Stimulated activated CD8-positive, alpha-beta memory T cell treated with anti-CD3 and anti-CD28 coated beads, Interleukin-15, amount 100 ng/mL, for 1 hour (primary cell): ENCODE data around the gene SMS.
"Not testable (repeated sequence)": the region's sequence is repeated elsewhere in the genome, so short reads cannot be mapped to it uniquely, and the experiment has no call there.

Source experiments
- DNase-seq: peaks from one replicate; pipeline ENCODE4 v3.0.0-alpha.2; 2020; ENCODE audit warnings: low read depth

Gene SMS

GRCh38 chrX:21940356-21940829, at the start of gene SMS:
Gene SMS, plus strand, starts transcription at chrX:21940709. Its CDS starts 116 bp downstream, at chrX:21940825.
- peak; percentile 9 for DNase-seq

- no peak for DNase-seq
Measured at GRCh38 chrX:21905313-21905712, 35.2 kb upstream of the SMS start.

DNA sequence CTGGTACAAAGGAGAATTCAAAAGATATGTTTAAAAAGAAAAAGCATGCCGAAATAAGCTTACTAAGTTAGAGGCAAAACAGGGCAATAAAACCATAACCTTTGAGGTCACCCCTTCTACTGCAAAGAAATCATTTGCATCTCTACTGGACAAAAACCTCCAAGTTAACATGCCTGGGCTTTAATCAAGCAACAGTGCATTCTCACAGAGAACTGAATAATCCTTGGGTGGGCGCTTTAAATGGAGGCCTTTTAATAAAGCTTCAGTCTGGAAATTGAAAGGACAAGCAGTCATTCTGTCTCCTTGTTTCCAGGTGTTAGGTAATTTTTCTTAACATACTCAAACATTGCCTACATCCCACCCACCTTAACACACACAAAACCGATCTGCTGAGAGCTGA, 34.6 kb upstream of the SMS start:
- no peak for DNase-seq

DNA sequence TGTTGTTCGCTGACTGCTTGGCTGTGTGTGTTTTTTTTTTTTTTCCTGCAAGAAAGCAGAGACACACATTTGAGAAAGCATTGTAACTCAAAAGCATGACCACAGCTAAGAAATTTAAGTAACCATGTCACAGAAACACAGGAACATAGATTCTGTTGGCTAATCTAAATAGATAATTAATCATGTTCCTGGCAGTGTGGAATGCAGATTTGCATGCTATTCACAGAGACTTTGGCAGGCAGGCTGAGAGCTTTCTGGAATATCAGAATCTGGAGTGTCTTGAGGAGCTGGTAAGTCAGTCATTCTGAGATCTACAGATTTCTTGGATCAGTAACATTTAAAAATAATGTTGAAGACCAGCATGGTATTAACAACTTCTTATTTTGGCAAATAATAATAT, 33.2 kb upstream of the SMS start:
- no peak for DNase-seq

DNA sequence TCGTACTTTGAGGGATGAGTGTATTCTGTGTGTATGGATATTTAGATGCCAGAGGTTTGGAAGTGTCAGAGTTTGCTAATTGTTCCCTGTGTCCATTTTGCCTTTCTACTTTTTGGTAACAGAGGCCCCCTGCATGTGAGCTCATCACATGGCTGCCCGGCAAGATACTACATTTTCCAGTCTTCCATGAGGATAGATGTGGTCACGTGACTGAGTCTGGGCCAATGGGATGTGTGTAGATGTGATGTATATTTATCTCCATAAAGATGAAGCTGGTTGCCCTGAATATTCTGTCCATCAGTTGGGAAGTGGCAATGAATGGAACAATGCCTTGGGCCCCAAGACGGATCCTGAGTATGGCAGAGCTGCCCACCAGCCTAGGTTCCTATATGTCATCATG, 29.0 kb upstream of the SMS start:
- no peak for DNase-seq

DNA sequence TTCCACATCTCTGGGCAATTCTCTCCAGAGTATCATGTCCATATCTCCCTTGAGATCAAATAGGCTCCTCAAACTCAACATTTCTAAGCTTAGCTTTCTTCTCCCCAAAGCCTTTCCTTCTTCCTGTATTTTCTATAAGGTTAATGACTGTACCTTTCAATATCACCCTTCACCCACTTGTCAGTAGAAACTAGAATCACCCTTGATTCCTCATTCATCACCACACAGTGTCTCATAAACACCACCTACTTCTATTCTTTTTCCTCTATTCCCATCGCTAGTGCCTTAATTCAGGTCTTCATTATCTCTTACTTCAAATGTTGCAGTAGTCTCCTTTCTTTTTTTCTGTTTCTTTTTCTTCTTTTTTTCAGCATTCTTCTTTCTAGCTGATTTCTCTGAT, 28.3 kb upstream of the SMS start:
- no peak for DNase-seq

DNA sequence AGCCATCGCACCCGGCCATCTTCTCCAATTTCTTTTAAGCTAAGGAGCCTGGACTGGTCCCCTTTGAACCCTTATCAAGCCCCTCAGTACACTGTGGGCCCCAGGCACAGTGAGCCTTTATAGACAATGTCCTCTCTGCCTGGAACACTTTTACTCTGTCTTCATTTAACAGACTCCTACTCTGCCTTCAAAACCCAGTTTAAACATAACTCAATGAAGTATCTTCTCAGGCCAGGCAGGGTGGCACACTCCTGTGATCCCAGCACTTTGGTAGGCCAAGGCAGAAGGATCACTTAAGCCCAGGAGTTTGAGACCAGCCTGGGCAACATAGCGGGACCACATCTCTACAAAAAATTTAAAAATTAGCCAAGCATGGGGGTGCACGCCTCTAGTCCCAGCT, 27.5 kb upstream of the SMS start:
- DNase-seq: no peak

DNA sequence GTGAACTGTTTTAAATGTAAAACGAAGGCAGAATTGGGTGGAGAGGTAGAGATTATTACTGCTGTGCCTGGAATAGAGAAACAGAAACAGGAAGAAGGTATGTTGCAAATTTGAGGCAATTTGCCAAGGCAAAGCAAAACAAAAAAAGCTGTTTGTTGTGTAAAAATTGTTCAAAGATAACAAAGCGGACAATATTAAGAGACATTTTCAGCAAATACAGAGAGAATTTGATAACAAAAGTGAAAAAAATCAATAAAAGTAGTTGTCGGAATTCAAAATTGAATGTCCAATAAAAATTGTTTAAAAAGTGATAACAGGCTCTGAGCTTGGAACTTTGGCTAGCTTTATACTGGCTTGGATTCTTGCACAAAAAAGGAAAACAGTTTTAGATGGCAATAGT, 14.4 kb upstream of the SMS start:
- no peak for DNase-seq

- DNase-seq: no peak
Measured at GRCh38 chrX:21926527-21927278, 13.8 kb upstream of the SMS start.

DNA sequence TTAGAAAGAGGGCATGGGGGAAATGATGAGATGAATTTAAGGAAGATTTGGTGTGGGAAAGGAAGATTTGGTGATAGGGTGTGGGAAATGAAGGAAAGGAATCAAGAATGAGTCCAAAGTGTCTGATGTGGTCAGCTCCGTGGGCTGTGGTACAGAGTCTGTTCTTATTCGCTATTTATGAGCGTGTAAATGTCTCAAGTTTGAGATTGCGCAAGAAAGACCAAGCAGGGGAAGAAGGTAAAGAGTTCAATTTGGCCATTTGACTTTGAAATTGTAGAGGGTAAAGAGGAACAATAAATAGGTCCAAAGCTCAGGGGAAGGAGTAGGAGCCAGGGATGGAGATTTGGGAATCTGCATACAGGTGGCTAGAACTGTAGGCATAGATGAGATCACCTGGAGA, 11.3 kb upstream of the SMS start:
- DNase-seq: no peak

DNA sequence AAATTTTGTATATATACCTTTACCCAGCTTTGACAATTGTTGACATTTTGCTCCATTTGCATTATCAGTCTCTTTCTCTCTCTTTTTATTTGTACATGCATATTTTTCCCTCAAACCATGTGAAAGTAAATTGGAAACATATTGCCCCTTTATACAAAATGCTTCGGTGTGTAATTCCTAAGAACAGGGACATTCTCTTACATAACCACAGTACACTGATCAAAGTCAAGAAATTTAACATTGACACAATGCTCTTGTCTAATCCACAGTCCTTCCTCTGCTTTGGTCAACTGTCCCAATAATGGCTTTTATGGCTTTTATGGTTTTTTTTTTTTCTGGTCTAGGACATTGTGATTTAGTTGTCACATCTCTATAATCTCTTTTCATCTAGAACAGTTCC, 9.5 kb upstream of the SMS start:
- no peak for DNase-seq

GRCh38 chrX:21932292-21933002, 8.1 kb upstream of the SMS start:
- no peak for DNase-seq

DNA sequence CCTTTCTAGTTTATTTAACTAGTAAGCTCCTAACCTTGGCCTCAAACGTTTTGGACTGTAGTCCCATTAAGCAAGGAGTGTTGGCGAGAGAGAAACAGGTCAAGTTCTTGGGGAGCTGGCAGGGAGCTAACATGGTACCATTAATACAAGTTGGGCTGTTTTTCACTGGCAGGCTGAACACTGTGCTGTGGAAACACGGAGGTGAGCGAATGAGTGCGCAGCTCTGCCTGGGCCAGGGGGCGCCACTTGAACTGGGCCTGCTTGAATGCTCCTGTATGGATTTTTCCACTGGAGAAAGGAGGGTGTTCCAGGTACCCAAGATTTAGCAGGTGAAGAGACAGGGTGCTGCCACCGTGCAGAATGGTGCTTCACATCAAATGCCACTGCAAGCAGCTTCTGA, 7.4 kb upstream of the SMS start:
- DNase-seq: no peak

- DNase-seq: no peak
Measured at GRCh38 chrX:21934414-21934813, 6.1 kb upstream of the SMS start.

DNA sequence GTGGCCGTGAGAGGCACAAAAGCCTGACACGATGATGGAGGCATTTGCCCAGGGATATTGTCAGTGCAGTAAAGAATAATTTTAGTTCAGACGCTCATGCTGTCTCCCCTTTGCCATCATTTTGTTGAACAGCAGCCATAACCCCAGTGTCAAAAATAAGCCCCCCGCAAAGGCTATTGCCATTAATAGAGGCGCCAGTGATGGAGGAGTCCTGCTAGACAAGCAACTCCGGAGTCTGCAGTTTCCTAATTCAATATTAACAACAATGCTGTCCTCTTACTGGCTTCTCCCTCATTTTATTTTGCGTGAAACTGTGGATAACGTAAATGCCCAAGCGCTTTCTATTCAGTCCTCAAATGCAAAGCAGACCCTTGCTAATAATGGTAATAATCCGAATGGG, 603 bp upstream of the SMS start:
- DNase-seq: no peak

DNA sequence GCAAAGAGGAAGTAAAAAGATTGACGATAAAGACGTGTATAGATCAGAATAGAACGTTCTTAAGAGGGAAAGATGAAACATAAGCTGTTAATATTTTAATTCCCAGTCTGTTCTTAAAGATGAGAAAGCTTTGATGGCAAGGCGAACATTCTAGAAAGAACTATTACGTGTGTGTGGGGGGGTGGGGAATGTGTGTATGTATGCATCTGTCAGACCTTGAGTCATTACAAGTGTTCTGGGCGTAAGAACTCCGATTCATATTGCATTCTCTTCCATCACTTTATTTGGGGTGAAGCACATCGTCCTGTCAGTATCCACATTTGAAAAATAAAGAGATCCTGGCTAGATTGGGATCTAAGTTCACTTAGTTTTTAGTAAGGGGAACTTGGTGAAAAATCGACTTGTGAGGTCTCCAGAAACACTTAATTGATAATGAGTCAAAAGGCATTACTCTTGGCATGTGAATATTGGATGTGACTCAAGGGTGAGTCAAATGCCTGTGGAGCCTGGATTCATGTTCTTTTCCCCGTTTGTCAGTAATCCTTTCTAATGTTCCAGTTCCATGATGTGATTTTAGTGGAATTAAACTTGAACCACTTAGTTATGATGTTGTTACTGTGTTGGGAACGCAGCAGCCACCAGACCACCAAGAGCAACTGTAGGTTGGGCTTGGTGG, 3.1 kb downstream of the SMS start:
- DNase-seq: no peak

- no peak for DNase-seq
Measured at GRCh38 chrX:21944136-21944615, 3.7 kb downstream of the SMS start.

DNA sequence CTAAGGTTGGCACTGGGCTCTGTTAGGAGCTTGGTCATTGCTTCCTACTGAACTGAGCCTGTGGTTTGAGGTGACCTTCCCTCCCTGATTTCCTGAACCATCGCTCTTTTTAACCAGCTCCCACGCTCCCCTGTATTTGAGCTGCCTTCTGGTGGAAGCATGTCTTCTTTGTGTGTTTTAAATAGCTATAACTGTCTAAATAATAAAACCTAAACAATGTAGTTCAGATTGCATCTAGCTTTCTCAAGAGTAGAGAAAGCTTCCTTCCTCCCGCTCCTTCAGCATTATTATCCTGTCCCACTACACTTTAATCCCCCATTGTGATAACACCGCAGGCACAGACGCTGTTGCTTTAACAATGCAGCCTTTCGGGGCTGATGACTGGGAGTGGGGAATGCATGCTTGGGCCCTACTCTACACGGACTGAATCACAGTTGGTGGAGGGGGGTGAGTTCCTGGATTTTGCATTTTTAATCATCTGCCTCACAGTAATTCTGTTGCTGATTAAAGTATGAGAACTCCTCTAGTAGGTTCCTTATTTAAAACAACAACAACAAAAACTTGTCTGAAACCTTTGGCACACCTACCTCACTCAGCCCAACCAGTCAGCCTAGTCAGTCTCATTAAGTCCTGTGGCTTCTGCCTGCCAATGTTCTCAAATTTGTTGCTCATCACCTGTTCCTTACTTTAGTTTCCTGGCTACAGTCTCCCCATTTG, 6.6 kb downstream of the SMS start:
- no peak for DNase-seq

DNA sequence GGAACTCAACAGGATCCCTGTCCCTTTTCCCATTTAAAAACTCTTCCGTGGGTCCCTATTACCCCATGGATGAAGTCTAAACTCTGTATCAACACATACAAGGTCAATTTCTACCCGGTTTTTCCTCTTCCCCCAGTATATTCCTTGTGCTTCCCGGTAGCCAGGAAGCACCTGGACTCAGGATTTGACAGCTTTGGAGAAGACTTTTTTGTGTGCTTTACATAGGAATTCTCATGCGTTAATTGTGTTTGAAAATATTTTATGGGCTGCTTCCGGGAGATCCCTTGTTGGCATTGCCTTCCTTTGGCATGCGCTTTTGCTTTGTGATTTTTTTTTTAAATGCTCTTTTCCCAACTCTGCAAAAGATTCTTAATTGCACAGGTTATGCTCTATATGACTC, 7.2 kb downstream of the SMS start:
- no peak for DNase-seq

DNA sequence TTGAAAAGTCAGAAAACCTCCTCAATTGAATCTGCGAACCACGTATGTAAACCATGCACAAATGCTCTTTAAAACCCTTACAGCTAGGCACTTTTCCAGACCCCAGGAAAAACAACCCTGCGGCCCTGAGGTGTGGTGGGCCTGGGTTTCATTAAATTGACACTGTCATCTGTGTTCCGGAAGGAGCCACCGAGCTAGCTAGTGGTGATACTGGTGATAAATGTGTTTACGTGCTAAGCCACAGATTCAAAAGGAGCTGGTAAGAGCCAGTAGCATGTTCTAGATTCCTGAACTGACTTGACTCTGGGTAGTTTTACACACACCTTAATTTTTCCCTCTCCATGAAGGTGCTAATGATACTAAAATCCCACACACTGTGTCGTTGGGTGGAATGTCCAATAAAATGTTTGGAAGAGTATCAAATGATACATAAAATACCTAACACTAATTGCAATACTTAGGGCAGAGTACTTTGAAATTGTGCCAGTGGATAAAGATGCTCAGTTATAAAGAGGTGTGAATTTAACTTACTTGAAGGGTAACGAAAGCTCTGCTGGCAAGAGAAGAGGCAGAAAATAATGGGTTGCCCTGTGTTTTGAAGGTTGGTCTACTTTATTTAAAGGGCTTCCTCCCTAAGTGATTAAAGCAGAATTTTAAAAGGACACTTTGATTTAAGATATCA, 8.5 kb downstream of the SMS start:
- no peak for DNase-seq

GRCh38 chrX:21949689-21950088, 9.2 kb downstream of the SMS start:
- DNase-seq: no peak

DNA sequence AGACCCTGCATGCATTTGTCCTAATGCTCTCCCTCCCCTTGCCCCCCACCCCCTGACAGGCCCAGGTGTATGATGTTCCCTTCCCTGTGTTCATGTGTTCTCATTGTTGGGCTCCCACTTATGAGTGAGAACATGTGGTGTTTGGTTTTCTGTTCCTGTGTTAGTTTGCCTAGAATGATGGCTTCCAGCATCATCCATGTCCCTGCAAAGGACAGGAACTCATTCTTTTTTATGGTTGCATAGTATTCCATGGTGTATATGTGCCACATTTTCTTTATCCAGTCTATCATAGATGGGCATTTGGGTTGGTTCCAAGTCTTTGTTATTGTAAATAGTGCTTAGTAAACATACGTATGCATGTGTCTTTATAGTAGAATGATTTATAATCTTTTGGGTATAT, 10.0 kb downstream of the SMS start:
- not testable (repeated sequence) for DNase-seq
